Endothelial cell of umbilical vein (primary cell): ENCODE measurements around the gene BPGM. TPM values are rescaled to one million over a fixed set of nuclear protein-coding genes. Genes with fewer than 3 reads are reported as not detected.
A peak's percentile ranks its signal among the peaks of the same experiment; 100 is the strongest.

Source experiments
- BruUV-seq: library from RNA; stranded (reverse); fragments of 400-500 nt; replicated peaks from 2 replicates; lab custom pipeline; 2021; lab: Mats Ljungman, UMichigan
- CTCF ChIA-PET: fragments of 300-600, 350-600 bp; sonication (Branson Sonifier 250); formaldehyde crosslinking; loops from one replicate; lab custom pipeline; 2021; ENCODE audit warnings: antibody characterized with exemption, inconsistent platforms; lab: Charles Lee
- POLR2A ChIA-PET: fragments of 300-600, 350-600 bp; sonication (Branson Sonifier 250); formaldehyde crosslinking; loops from one replicate; lab custom pipeline; 2021; ENCODE audit warnings: antibody characterized with exemption, inconsistent platforms; lab: Charles Lee
- DNase-seq: peaks from one replicate; pipeline ENCODE4 v3.0.0-alpha.2; 2011; ENCODE audit warnings: low read depth, low spot score
- FAIRE-seq: peaks from 2 replicates; lab custom pipeline; 2011; peaks lifted over from hg19 to GRCh38; lab: Jason Lieb, UNC
- H2AFZ ChIP-seq: 2 replicates; pipeline ENCODE4 v1.6.0; 2012; ENCODE audit warnings: low read depth, low read length, control low read depth, inconsistent platforms
- H3K27ac ChIP-seq: 2 replicates; pipeline ENCODE4 v1.5.1; 2011; ENCODE audit warnings: low read depth, mild to moderate bottlenecking, control low read depth, low read length, moderate library complexity; ENCODE audit not compliant: insufficient read depth
- H3K27me3 ChIP-seq, 2 experiments: 2 replicates each; pipeline versions ENCODE4 v1.6.0 to v1.6.1; 2011; ENCODE audit warnings: low read length in 2 of 2, mixed read lengths in 1 of 2; ENCODE audit not compliant: control insufficient read depth in 2 of 2, insufficient read depth in 2 of 2
- H3K36me3 ChIP-seq, 2 experiments: 2 replicates in 1 of 2; 3 replicates in 1 of 2; pipeline ENCODE4 v1.5.1; 2011; ENCODE audit warnings: low read length in 2 of 2, mild to moderate bottlenecking in 1 of 2, moderate library complexity in 1 of 2; ENCODE audit not compliant: control insufficient read depth in 2 of 2, insufficient read depth in 2 of 2; ENCODE audit errors: extremely low read depth in 1 of 2
- H3K4me1 ChIP-seq: 3 replicates; pipeline ENCODE4 v1.5.1; 2011; ENCODE audit warnings: mild to moderate bottlenecking, low read length; ENCODE audit not compliant: control insufficient read depth, insufficient read depth; ENCODE audit errors: extremely low read depth
- H3K4me2 ChIP-seq: 2 replicates; pipeline ENCODE4 v1.6.1; 2011; ENCODE audit warnings: low read length, control low read depth, mixed read lengths; ENCODE audit not compliant: insufficient read depth
- H3K4me3 ChIP-seq, 3 experiments: fragments of 200-600 bp in 1 of 3; sonication (generic), shearing (Covaris generic) in 1 of 3; replicated peaks in 1 of 3; 2 replicates each; pipeline ENCODE4 v1.5.1; 2011 to 2016; ENCODE audit warnings: control low read depth in 3 of 3, low read length in 3 of 3, mild to moderate bottlenecking in 2 of 3, inconsistent platforms in 1 of 3, low read depth in 1 of 3, moderate library complexity in 1 of 3; ENCODE audit not compliant: insufficient read depth in 1 of 3
- H3K79me2 ChIP-seq: 2 replicates; pipeline ENCODE4 v1.6.0; 2012; ENCODE audit warnings: low read length, inconsistent platforms; ENCODE audit not compliant: control insufficient read depth, insufficient read depth
- H3K9ac ChIP-seq: replicated peaks from 2 replicates; pipeline ENCODE3; 2011; ENCODE audit warnings: low read length, control low read depth; ENCODE audit not compliant: insufficient read depth; ENCODE audit errors: extremely low read depth
- H3K9me1 ChIP-seq: replicated peaks from 3 replicates; pipeline ENCODE4 v1.6.0; 2011; ENCODE audit warnings: mild to moderate bottlenecking, low read length; ENCODE audit not compliant: control insufficient read depth, insufficient read depth; ENCODE audit errors: extremely low read depth
- H3K9me3 ChIP-seq: replicated peaks from 2 replicates; pipeline ENCODE4 v1.5.1; 2012; ENCODE audit warnings: low read length, inconsistent platforms; ENCODE audit not compliant: control insufficient read depth, insufficient read depth
- H4K20me1 ChIP-seq: replicated peaks from 2 replicates; pipeline ENCODE3; 2011; ENCODE audit warnings: mild to moderate bottlenecking, low read length; ENCODE audit not compliant: control insufficient read depth, insufficient read depth; ENCODE audit errors: extremely low read depth
- EZH2 ChIP-seq: IDR thresholded peaks from 2 replicates; pipeline ENCODE4 v1.6.1; 2012; ENCODE audit warnings: borderline replicate concordance, low read depth, mild to moderate bottlenecking, moderate library complexity, low read length, inconsistent platforms; ENCODE audit not compliant: severe bottlenecking
- FOS ChIP-seq: IDR thresholded peaks from 2 replicates; pipeline ENCODE4 v1.6.1; 2011; ENCODE audit warnings: mild to moderate bottlenecking, low read length, moderate library complexity, borderline replicate concordance; ENCODE audit not compliant: insufficient read depth
- GATA2 ChIP-seq: IDR thresholded peaks from 2 replicates; pipeline ENCODE4 v1.7.0; 2011; ENCODE audit warnings: low read depth, mild to moderate bottlenecking, moderate library complexity, mixed read lengths, low read length; ENCODE audit not compliant: insufficient read length, insufficient read depth
- JUN ChIP-seq: IDR thresholded peaks from 2 replicates; pipeline ENCODE4 v1.6.1; 2011; ENCODE audit warnings: borderline replicate concordance, low read depth; ENCODE audit not compliant: insufficient read length, insufficient read depth
- MYC ChIP-seq: IDR thresholded peaks from one replicate; pipeline ENCODE4 v1.6.1; 2011; ENCODE audit warnings: mild to moderate bottlenecking, low read depth, low read length
- POLR2AphosphoS5 ChIP-seq: IDR thresholded peaks from 2 replicates; pipeline ENCODE4 v1.6.1; 2012; ENCODE audit warnings: low read depth, mild to moderate bottlenecking, control low read depth, low read length, moderate library complexity; ENCODE audit not compliant: insufficient read depth
- dilution Hi-C: fragments of 300-500 bp; cut with MboI; formaldehyde crosslinking; loops from one replicate; pipeline ENCODE4 v1.15.0; 2019; ENCODE audit warnings: low sequenced_read_pairs; ENCODE audit not compliant: extremely low pct_ligation_motif_present
- intact Hi-C: fragments of 100-400 bp; cut with micrococcal nuclease; formaldehyde crosslinking; loops from one replicate; pipeline ENCODE4 v1.10.0; 2022
- polyA plus RNA-seq, 4 experiments: library from polyadenylated mRNA; depleted of rRNA in 3 of 4; stranded (reverse) in 3 of 4; unstranded in 1 of 4; fragments of >200 nt; gene quantifications; 2 replicates each; pipeline versions ENCODE4 v1.2.1 to v1.2.3, GENCODE V29; 2011 to 2012; ENCODE audit warnings: missing spikeins in 1 of 4
- total RNA-seq: library from RNA; stranded (reverse); gene quantifications from 2 replicates; pipeline ENCODE4 v1.2.3, GENCODE V29; 2021

The BPGM gene
- total and polyA plus RNA-seq, 2 donors (not counting 3 experiments of a cell fraction or from before 2014, with no cell fraction given), result 24.2 to 28.3 TPM

DNA sequence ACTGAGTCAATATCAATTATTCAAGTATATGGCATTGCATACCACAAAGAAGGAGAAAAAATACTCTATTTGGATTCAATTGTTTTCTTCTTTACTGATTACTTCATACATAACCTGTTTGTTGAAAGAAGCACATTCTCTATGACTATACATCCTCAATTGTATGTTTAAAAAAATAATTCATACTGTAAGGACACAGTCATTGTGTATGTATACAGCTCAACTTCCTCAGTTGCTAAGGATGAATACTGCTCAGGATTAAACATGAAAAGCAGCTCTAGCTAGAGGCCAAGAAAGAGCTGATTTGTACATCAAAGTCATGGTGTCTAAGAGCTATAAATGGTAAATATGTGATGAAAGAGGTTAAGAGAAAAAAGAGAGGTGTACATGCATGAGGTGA is 15.8 kb upstream of the BPGM start:
- Histone ChIP-seq H2AFZ (peak overlapping the region; percentile 39), H3K27ac (peak overlapping the region; percentile 95), H3K9me1 (no peaks in the 10 kb centered on the region), H3K36me3 (no peaks in the 10 kb centered on the region), H3K27me3 (no peaks in the 10 kb centered on the region), H3K4me1 (peaks cover 26% of the 10 kb centered on the region), H3K9me3 (no peaks in the 10 kb centered on the region), H3K79me2 (no peaks in the 10 kb centered on the region), H4K20me1 (no peaks in the 10 kb centered on the region), H3K4me3 (no peak overlapping the region), H3K9ac (peak overlapping the region; percentile 60), H3K4me2 (peak overlapping the region; percentile 42)
- TF ChIP-seq FOS (peak; percentile 63), POLR2AphosphoS5 (no peak), JUN (peak; percentile 82), EZH2 (no peak)
- BruUV-seq, result no TSS peak
- DNase-seq (peak; percentile 86), FAIRE-seq (peak; percentile 28)
- ChIA-PET POLR2A (interaction anchor here (1.5 kb wide), 1 partner anchor 16 kb away, joined by 8 read pairs; the partner anchor contains the start of gene BPGM), CTCF (interaction anchor here (0.9 to 7.0 kb wide), 12 partner anchors 10 to 539 kb away, joined by 3 to 163 read pairs (median 32); partner anchors contain the start of genes BPGM and CYREN)
- intact Hi-C loops, result loop anchor here (1.0 to 5.0 kb wide), 4 partner anchors 11 to 541 kb away; partner anchors contain the start of gene CYREN
- dilution Hi-C loops, result no loop called here

GRCh38 chr7:134632052-134632451 is 14.6 kb upstream of the BPGM start:
- Histone ChIP-seq H2AFZ (no peak overlapping the region), H3K4me1 (peaks cover 29% of the 10 kb centered on the region), H4K20me1 (no peaks in the 10 kb centered on the region), H3K9me3 (no peaks in the 10 kb centered on the region), H3K4me2 (no peak overlapping the region), H3K27me3 (no peaks in the 10 kb centered on the region), H3K36me3 (no peaks in the 10 kb centered on the region), H3K27ac (peak overlapping the region; percentile 95), H3K4me3 (no peak overlapping the region), H3K9ac (no peak overlapping the region), H3K9me1 (no peaks in the 10 kb centered on the region), H3K79me2 (no peaks in the 10 kb centered on the region)
- dilution Hi-C loops (no loop called here), intact Hi-C loops (loop anchor here (5.0 kb wide), 1 partner anchor 540 kb away; the partner anchor contains the start of gene CYREN)
- POLR2A ChIA-PET, result interaction anchor here (1.5 kb wide), 1 partner anchor 14 kb away, joined by 8 read pairs; the partner anchor contains the start of gene BPGM
- no peak for FAIRE-seq
- no TSS peak for BruUV-seq
- TF ChIP-seq MYC (no peak), GATA2 (peak; percentile 30)
- CTCF ChIA-PET, result interaction anchor here (1.1 to 7.0 kb wide), 22 partner anchors 11 to 642 kb away, joined by 3 to 163 read pairs (median 6); partner anchors contain the start of gene BPGM
- no peak for DNase-seq
